KBM-7 (cell line): ENCODE measurements around the gene RMND5A.

ENCODE experiments used
- DNase-seq: peaks from one replicate; pipeline ENCODE4 v3.0.0-alpha.2; 2015
- in situ Hi-C: fragments of 300-500 bp; cut with MboI; formaldehyde crosslinking; loops from 2 replicates; pipeline ENCODE4 v1.14.3; 2020; ENCODE audit warnings: low sequenced_read_pairs, low pct_unique_long_range_greater_than_20kb, mixed read lengths

RMND5A gene

DNA sequence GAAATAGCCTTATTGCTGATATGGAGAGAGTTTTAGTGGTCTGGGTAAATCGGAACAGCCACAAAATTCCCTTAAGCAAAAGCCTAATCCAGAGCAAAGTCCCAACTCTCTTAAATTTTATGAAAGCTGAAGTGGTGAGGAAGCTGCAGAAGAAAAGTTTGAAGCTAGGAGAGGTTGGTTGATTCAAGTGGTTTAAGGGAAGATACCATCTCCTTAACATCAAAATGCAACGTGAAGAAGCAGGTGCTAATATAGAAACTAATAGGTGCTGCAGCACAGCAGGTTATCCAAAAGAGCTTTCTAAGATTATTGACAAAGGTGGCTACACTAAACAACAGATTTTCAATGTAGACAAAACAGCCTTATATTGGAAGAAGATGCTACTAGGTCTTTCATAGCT, 98.9 kb downstream of the RMND5A start:
- DNase-seq, result no peak
- in situ Hi-C loops, result no loop called here

DNA sequence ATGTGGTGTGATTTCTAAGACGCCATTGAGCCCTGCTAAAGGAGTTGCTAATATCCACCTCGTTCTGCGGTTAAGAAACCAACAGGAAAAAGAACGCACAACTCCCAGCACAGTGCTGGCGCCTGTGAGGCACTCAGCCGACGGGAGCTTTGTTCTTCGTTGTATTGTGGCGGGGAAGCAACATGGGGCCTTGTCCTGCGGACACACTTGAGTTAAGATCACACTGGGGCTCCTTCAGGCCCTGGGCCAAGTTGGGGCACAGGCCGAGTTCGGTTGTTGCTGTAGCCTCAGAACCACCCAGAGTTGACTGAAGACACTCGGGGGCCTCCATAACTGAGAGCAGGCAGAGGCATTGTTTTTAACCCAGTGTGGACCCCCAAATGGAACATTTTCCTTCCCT, 101.2 kb downstream of the RMND5A start:
- in situ Hi-C loops, result no loop called here
- no peak for DNase-seq

DNA sequence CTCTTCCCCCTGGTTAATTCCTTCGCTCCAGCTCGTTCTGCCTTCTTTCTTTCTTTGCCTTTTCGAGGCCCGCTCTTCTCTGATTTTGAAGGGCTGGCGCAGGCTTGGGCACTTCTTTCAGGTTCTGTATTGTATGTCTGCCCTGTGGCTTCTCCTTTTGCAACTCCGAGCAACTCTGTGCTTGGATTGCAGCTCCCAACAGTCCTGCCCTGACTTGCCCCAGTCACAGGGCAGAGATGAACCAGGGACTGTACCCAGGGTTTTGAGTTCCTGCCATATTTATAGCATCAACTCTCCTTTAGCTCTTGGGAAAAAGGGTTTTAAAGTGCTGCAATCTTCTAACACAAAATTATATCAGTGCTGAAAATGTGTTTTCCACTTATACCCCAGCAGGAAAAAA, 101.8 kb downstream of the RMND5A start:
- DNase-seq, result no peak
- in situ Hi-C loops, result no loop called here

DNA sequence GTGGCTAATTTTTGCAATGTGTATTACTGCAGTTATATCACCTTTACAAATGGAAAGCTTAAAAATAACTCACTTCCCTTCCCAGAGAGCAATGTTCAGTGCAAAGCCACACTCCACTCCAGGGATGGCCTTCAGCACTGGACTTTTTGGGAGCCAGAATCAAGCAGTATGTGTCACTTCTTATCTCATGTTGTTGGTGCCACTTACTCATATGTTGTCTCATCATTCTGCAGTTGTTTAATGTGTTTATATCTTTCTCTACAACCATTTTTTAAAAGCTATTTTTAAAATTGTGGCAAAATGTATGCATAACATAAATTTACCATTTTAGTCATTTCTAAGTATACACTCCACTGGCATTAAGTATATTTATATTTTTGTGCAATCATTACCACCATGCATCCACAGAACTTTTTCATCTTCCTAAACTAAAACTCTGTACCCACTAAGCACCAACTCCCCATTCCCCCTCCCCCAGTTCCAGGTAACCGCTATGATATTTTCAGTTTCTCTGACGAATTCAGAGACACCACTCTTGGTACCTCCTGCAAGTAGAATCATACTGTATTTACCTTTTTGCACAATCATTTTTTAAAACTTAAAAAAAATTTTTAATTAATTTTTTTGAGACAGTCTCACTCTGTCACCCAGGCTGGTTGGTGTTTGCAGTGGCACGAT, 102.7 kb downstream of the RMND5A start:
- in situ Hi-C loops, result no loop called here
- no peak for DNase-seq

DNA sequence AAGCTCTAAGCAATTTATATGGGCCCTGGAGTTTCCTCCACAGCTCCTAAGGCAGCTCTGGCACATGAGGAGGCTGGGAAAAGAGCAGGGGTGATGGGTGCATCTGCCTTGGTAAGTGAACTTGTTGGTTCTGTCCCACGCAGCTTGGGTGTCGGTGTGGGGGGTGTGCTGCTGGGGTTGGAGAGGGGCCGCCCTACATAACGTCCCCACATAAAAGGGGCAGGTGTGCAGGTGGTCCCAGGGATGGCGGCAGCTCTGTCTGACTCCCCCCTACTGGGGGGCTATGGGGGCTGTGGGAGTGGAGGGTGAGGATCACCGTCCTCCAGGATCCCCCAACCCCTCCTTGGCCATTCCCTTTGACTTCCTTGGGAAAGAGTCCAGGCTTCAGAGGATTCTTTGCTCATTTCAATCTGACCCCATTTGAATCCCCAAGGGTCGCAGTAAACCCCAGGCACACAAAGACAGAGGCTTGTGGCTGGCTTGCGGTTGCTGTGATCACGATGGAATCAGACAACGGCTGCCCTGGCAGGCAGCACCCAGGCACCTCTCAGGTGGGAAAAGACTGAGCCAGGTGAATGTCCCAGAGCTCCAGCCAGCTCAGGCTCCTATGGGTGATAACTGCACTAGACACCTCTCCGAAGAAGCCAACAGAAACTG, 105.1 kb downstream of the RMND5A start:
- in situ Hi-C loops, result no loop called here
- no peak for DNase-seq

DNA sequence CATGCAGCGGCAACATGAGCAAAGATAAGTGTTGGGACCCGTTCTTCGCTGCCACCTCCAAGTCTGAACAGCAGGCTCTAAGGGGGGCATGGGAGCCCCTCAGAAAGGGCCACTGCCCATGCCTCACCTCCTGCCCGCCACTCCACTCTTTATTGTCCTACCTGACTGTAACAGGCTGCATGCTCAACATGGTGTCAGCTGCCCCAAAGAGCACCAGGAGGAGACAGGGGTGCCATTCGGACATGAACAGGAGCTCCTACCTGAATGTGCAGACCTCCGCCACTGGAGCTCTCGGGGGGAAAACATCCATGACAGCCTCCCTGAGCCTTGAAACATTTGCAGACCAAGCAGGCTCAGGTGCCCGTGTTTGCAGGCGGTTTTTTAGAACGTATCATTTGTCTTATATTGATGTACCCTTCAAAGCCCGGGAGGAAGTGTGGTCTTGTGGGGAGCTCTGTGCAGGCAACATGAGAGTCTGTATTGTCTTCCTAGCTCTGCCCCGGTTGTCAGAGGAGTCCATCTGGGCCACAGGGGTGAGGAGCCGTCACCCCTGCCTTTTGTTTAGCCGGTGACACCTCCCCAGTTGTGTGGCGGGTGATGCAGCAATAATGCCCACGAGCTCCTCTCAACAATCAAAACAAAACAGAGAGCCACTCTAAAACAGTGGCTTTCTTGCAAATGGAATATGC, 105.7 kb downstream of the RMND5A start:
- no peak for DNase-seq
- in situ Hi-C loops, result no loop called here

DNA sequence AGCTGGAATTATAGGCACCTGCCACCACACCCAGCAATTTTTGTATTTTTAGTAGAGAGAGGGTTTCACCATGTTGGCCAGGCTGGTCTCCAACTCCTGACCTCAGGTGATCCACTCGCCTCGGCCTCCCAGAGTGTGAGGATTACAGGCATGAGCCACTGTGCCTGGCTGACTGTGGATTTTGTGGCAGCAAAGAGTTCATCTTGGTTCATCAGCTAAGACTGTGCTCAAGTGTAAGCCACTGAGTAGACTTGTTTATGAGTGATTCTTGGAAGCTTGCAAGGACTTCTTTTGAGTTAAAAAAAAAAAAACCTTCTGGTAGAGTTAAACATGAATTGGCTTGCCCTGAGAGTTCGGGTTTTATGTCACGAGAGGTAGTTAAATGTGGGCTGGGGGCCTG, 106.9 kb downstream of the RMND5A start:
- in situ Hi-C loops, result no loop called here
- DNase-seq, result no peak
